Measurements from ENCODE around the gene CLDN22.

Gene CLDN22

DNA sequence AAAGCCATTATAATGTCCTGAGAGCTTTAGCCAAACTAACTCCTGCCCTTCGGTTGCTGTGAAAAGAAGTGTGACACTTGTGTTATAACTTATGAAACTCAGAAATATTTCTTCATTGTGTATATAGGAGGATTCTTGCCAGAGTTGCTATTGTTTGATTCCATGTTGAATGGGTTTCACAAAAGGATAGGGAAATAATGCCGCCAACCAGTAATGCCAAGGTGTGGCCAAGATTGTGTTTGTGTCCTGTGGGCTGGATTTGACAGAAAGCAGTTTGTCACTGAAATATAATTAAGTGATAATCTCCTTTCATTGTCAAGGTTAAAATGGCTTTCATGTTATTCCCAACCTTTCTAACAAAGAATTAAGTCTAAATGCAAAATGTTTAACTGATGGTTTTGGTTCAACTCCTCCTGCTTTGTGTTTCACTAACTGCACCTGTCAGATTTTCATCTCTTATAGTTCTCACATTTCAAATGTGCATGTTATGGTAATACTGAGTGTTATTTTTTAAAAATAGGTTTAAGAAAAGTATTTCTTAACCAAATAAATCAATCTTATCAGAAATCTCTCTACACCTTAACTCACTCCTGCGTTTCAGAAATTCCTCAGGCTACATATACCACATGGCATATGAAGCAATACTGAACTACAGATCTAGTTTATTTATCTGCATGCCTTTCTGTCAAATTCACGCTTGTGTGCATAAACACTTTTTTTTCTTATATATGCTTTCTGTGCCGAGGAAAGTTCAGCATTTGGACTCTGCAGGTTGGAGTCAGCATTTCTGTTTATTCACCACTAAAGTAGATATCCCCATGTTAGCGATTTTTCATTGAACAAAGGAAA, at the start of gene CLDN22:
Gene CLDN22 (minus strand): TSS at position 66 of the 849 bp plus-strand sequence. CDS start 58 bp downstream, at position 8.
- Histone ChIP-seq H3K4me1 (ENCODE audit: control insufficient read depth, insufficient read depth, low read length, unreplicated experiment) (no peaks in the 10 kb centered on the region), H2AFZ (ENCODE audit: low read length, unreplicated experiment) (no peak within 1 kb of the TSS), H3K27ac (ENCODE audit: low read depth, low read length) (no peak within 1 kb of the TSS), H3K27me3 (ENCODE audit: insufficient read depth, low read length) (no peaks in the 10 kb centered on the region), H3K4me3 (ENCODE audit: low read depth, low read length) (no peak within 1 kb of the TSS), H3K36me3 (ENCODE audit: insufficient read depth, low read length) (no peaks in the 10 kb centered on the region), H3K79me2 (ENCODE audit: control insufficient read depth, insufficient read depth, low read length, unreplicated experiment) (no peaks in the 10 kb centered on the region)

DNA sequence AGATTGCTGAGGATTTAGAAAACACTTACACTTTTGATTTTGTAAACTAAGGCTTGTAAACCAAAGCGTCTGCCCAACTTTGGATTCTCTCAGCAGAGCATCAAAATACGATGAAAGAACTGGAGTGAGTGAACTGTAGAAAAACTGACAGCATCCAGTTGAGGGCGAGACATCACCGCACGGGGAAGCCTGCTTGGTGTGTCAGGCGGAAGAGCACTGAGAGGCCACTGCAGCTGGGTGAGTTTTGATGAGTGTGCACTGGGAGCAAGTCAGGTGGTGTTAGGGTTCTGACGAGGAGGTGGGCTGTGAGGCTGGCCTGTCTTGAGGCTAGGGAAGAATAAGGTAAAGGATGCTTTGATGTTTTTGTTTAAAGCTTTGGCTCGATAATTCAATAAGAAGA, 49.0 kb upstream of the CLDN22 start:
- H3K4me3 ChIP-seq (ENCODE audit: low read depth, low read length): no peak overlapping the region
- H3K79me2 ChIP-seq (ENCODE audit: control insufficient read depth, insufficient read depth, low read length, unreplicated experiment): no peaks in the 10 kb centered on the region
- no peak overlapping the region for H3K27ac ChIP-seq (ENCODE audit: low read depth, low read length)
- H3K4me1 ChIP-seq (ENCODE audit: control insufficient read depth, insufficient read depth, low read length, unreplicated experiment): no peaks in the 10 kb centered on the region
- no peak overlapping the region for H2AFZ ChIP-seq (ENCODE audit: low read length, unreplicated experiment)
- no peaks in the 10 kb centered on the region for H3K36me3 ChIP-seq (ENCODE audit: insufficient read depth, low read length)
- no peaks in the 10 kb centered on the region for H3K27me3 ChIP-seq (ENCODE audit: insufficient read depth, low read length)

DNA sequence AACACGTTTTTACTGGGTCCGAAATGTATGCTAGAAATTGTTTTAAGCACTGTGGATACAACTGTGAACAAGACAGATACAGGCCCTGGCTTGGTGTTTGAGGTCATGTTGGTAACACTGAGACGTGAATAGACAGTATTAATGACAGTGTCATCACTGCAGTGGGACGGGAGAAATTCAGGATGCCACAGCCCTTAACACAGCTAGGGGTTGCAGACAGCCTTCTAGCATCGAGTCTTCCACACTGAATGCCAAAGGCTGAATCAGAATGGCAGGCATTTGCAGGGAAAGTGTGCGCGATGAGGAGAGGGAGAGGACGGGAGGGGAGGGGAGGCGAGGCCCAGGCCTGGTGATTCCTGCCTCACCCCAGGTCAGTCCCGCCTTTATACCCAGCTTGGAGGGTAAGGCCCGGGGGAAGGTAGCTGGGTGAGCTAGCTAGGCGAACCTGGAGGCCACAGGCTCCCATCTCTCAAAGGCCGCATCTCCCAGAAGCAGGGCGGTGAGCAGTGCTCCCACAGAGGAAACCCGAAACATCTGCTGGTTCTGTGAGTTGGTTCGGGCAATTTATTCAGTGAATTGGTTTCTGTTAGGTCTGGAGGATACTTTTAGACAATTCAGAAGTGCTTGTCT, 46.2 kb upstream of the CLDN22 start:
- Histone ChIP-seq H3K79me2 (ENCODE audit: control insufficient read depth, insufficient read depth, low read length, unreplicated experiment) (no peaks in the 10 kb centered on the region), H3K27ac (ENCODE audit: low read depth, low read length) (no peak overlapping the region), H3K4me1 (ENCODE audit: control insufficient read depth, insufficient read depth, low read length, unreplicated experiment) (peaks cover 3% of the 10 kb centered on the region), H3K36me3 (ENCODE audit: insufficient read depth, low read length) (no peaks in the 10 kb centered on the region), H2AFZ (ENCODE audit: low read length, unreplicated experiment) (no peak overlapping the region), H3K4me3 (ENCODE audit: low read depth, low read length) (no peak overlapping the region), H3K27me3 (ENCODE audit: insufficient read depth, low read length) (no peaks in the 10 kb centered on the region)

DNA sequence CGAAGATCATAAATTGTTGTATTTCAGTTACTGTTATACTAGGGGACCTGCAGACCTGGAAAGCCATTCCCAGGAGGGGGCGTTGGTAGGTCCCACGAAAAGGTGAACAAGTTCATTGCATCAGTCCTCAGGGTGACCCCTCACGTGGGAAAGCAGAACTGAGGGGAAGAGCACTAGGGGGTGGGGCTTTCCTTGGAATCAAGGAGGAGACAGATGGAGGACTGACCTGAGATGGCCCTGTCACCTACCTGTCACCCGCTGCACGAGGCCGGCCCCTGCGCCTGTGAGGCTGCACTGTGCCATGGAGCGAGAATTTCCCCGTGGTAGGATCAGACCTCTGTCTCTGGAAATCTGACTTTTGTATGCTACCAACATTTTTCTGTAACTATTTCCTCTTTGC, 43.9 kb upstream of the CLDN22 start:
- Histone ChIP-seq H3K27ac (ENCODE audit: low read depth, low read length) (no peak overlapping the region), H3K4me1 (ENCODE audit: control insufficient read depth, insufficient read depth, low read length, unreplicated experiment) (peaks cover 15% of the 10 kb centered on the region), H3K36me3 (ENCODE audit: insufficient read depth, low read length) (no peaks in the 10 kb centered on the region), H3K4me3 (ENCODE audit: low read depth, low read length) (no peak overlapping the region), H2AFZ (ENCODE audit: low read length, unreplicated experiment) (no peak overlapping the region), H3K79me2 (ENCODE audit: control insufficient read depth, insufficient read depth, low read length, unreplicated experiment) (no peaks in the 10 kb centered on the region), H3K27me3 (ENCODE audit: insufficient read depth, low read length) (no peaks in the 10 kb centered on the region)

DNA sequence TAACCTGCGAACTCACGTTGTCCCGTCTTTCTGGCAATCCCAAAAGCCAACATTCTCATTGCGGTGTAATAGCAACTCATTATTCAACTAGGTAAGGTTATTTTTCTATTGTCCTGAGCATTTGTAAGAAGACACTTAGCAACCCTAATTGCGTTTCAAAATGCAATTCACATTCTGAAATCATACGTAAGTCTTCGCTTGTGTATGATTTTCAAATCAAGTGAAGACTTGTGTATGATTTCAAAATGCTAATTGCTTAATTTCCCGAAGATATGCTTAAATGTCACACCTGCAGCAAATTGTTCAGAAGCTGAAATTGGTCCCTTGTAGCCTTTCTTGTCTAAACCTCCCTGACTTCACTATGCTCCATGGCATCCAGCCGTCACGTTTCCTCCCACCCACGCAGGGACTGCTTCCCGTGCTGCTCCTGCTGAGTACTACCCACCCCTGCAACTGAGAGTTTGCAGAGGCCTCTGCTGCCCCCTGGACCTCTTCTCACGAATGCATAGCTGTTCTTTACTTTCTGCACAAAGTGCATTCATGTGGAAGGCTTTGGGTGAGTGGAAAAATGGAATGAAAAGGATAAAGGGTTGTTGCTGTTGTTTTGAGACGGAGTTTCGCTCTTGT, 43.0 kb upstream of the CLDN22 start:
- H3K4me1 ChIP-seq (ENCODE audit: control insufficient read depth, insufficient read depth, low read length, unreplicated experiment): peaks cover 15% of the 10 kb centered on the region
- H2AFZ ChIP-seq (ENCODE audit: low read length, unreplicated experiment): no peak overlapping the region

DNA sequence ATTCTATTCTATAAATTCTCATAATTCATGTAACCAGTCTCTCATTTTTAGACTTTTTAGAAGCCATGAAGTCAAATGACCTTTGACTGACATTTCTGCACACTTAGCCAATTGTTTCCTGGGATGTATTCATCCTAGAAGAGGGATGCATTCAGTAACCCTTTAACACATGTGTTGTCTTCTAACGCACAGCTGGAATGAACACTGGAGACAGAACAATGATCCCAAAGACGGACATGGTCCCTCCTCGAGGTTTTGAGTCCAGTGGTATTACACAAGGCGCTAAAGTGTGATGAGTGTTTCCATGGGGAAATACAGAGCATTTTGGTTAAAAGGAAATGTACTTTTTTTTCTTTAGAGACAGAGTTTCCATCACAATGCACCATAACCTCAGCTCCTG, 42.0 kb upstream of the CLDN22 start:
- Histone ChIP-seq H3K4me3 (ENCODE audit: low read depth, low read length) (no peak overlapping the region), H3K27ac (ENCODE audit: low read depth, low read length) (no peak overlapping the region), H3K36me3 (ENCODE audit: insufficient read depth, low read length) (no peaks in the 10 kb centered on the region), H3K4me1 (ENCODE audit: control insufficient read depth, insufficient read depth, low read length, unreplicated experiment) (peaks cover 15% of the 10 kb centered on the region), H2AFZ (ENCODE audit: low read length, unreplicated experiment) (no peak overlapping the region), H3K79me2 (ENCODE audit: control insufficient read depth, insufficient read depth, low read length, unreplicated experiment) (no peaks in the 10 kb centered on the region), H3K27me3 (ENCODE audit: insufficient read depth, low read length) (no peaks in the 10 kb centered on the region)

More for the DNA sequence above, 43.0 kb upstream of the CLDN22 start:
- H3K27me3 ChIP-seq (ENCODE audit: insufficient read depth, low read length): no peaks in the 10 kb centered on the region
- H3K4me3 ChIP-seq (ENCODE audit: low read depth, low read length): no peak overlapping the region
- no peaks in the 10 kb centered on the region for H3K79me2 ChIP-seq (ENCODE audit: control insufficient read depth, insufficient read depth, low read length, unreplicated experiment)
- H3K36me3 ChIP-seq (ENCODE audit: insufficient read depth, low read length): no peaks in the 10 kb centered on the region
- H3K27ac ChIP-seq (ENCODE audit: low read depth, low read length): no peak overlapping the region

DNA sequence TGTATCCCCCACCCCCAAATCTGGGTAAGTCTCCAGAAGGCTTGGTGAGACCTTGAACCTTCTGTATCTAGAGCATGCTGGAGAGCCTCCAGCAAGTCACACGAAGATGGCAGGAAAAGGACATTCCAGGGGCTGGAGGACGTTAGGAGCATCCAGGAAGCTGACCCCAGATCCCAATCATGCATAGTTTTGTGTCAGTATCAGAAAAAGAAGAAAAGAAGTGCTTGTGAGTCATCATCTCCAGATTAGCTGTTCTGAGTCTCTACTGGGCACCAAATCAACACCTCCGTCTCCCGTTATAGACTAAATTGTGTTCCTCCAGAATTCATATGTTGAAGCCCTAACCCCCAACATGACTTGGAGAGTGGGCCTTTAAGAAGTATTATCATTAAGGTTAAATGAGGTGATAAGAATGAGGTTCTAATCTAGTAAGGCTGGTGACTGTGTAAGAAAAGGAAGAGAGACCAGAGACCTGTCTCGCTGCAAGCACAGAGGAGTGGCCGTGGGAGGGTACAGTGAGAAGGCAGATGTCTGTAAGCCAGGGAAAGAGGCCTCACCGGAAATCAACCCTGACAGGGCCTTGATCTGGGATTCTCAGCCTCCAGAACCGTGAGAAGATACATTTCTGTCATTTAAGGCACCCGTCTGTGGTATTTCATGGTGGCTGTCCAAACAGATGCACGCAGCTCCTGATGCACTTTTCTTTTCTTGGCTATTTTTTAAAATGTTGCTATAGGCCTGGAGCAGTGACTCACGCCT, 40.3 kb upstream of the CLDN22 start:
- Histone ChIP-seq H3K4me3 (ENCODE audit: low read depth, low read length) (no peak overlapping the region), H3K79me2 (ENCODE audit: control insufficient read depth, insufficient read depth, low read length, unreplicated experiment) (no peaks in the 10 kb centered on the region), H3K27me3 (ENCODE audit: insufficient read depth, low read length) (no peaks in the 10 kb centered on the region), H3K27ac (ENCODE audit: low read depth, low read length) (peak overlapping the region; percentile 63), H3K4me1 (ENCODE audit: control insufficient read depth, insufficient read depth, low read length, unreplicated experiment) (peaks cover 25% of the 10 kb centered on the region), H3K36me3 (ENCODE audit: insufficient read depth, low read length) (no peaks in the 10 kb centered on the region), H2AFZ (ENCODE audit: low read length, unreplicated experiment) (no peak overlapping the region)

DNA sequence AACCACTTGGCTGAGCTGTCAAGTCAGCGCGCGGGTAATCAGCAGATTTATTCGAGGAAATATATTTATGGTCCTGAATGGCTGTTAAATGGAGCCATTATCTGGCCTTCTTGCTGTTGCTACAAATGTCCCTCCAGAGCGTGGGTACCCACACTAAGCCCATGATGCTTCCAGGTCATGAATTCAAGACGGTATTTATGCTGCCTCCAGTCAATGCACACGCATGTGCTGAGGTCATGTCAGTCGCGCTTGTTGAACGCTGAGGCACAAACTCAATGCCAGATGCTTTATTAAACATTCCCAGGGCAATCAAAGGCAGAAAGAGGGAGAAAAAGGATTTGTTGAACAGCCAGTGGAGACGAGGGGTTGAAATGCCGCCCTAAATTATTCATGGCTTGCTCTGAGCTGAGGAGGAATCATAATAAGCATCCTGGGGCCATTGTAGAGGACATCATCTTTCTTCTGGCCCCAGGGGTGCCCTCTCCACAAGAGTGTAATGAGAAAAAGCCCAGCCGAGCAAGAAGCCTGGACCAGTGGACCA, 38.2 kb upstream of the CLDN22 start:
- Histone ChIP-seq H3K4me3 (ENCODE audit: low read depth, low read length) (no peak overlapping the region), H3K79me2 (ENCODE audit: control insufficient read depth, insufficient read depth, low read length, unreplicated experiment) (no peaks in the 10 kb centered on the region), H3K27me3 (ENCODE audit: insufficient read depth, low read length) (no peaks in the 10 kb centered on the region), H3K27ac (ENCODE audit: low read depth, low read length) (no peak overlapping the region), H3K36me3 (ENCODE audit: insufficient read depth, low read length) (no peaks in the 10 kb centered on the region), H3K4me1 (ENCODE audit: control insufficient read depth, insufficient read depth, low read length, unreplicated experiment) (peaks cover 30% of the 10 kb centered on the region), H2AFZ (ENCODE audit: low read length, unreplicated experiment) (no peak overlapping the region)

DNA sequence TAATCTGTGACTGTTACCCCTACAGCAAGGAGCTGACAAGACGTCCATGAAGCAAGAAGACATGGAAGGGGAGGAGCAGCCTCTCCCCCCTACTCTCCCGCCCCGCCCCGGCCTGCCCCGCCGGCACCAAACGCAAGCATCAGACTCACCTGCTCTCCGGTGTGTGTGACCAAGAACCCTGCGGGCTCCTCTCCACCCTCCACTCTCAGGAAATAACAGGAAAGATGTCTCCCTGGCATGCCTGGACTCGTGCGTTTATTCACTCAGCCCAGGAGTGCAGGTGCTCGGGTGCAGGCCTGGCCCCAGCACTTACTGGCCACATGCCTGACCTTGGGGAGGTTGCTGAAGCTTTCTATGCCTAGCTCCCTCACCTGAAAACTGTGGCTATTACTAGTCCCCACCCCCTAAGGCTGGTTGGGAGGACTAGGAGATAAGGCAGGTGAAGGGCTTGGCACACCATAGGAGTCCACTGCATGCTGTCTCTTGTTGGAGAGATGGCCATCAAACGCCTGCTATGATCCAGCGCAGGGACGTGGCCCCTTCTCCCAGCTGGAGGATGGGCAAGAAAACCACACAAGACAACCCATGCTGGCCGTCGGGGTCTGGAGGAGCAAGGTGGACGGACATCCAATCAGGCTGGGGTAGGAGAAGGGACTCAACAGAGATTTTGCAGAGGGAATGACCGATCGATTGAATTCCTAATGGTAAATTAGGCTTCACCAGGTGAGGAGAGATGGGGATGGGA, 37.0 kb upstream of the CLDN22 start:
- no peak overlapping the region for H3K27ac ChIP-seq (ENCODE audit: low read depth, low read length)

More for the DNA sequence above, 37.0 kb upstream of the CLDN22 start:
- H3K4me3 ChIP-seq (ENCODE audit: low read depth, low read length): no peak overlapping the region
- H3K36me3 ChIP-seq (ENCODE audit: insufficient read depth, low read length): no peaks in the 10 kb centered on the region
- no peak overlapping the region for H2AFZ ChIP-seq (ENCODE audit: low read length, unreplicated experiment)
- no peaks in the 10 kb centered on the region for H3K79me2 ChIP-seq (ENCODE audit: control insufficient read depth, insufficient read depth, low read length, unreplicated experiment)
- H3K4me1 ChIP-seq (ENCODE audit: control insufficient read depth, insufficient read depth, low read length, unreplicated experiment): peaks cover 27% of the 10 kb centered on the region
- no peaks in the 10 kb centered on the region for H3K27me3 ChIP-seq (ENCODE audit: insufficient read depth, low read length)

Data from ACC112 (cell line).